Measurements from ENCODE around the gene CERK.

Gene CERK

DNA sequence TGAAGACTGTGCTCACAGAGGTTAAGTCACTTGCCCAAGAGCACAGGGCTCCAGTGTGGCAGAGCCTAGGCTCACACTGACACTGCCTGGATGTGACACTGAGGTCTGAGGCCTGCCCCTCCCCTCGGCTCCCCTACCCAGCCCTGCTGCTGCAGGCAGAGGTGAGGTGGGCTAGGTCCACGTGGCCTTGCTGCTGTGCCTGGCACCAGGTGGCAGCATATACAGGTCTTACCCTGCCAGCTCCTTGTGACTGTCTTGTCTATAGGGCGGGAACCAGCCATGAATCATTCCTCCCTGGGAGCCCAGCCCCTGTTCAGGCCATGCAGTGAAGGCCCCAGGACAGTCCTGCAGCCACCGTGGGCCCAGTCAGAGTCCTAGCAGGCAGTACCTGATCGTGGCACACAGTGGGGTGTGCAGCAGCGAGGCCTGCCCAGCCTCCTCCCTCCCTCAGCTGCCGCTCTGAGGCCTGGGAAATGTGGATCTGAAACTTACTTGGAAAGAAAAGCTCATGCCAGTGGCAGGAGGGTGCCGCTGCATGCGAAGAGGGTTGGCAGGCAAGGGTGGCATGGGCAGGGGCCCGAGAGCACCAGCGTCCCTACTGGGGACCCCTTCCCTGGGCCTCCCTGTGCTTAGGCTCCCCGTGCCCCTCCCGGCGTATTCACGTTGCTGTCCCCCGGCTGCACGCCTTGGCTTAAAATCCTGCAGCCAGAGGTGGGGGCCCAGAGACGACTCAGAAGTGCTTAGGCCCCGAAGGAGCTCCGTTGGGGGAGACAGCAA is 1.2 kb upstream of the CERK start:
- H3K27ac ChIP-seq (replicated peaks) = no peak overlapping the region
- H3K27me3 ChIP-seq (ENCODE audit: insufficient read depth, poor library complexity, severe bottlenecking) = no peaks in the 10 kb centered on the region
- TF ChIP-seq POLR2AphosphoS5 (IDR thresholded peaks at IDR 0.05; ENCODE audit: low read depth) = no peak
- TF ChIP-seq, protein P1, sequence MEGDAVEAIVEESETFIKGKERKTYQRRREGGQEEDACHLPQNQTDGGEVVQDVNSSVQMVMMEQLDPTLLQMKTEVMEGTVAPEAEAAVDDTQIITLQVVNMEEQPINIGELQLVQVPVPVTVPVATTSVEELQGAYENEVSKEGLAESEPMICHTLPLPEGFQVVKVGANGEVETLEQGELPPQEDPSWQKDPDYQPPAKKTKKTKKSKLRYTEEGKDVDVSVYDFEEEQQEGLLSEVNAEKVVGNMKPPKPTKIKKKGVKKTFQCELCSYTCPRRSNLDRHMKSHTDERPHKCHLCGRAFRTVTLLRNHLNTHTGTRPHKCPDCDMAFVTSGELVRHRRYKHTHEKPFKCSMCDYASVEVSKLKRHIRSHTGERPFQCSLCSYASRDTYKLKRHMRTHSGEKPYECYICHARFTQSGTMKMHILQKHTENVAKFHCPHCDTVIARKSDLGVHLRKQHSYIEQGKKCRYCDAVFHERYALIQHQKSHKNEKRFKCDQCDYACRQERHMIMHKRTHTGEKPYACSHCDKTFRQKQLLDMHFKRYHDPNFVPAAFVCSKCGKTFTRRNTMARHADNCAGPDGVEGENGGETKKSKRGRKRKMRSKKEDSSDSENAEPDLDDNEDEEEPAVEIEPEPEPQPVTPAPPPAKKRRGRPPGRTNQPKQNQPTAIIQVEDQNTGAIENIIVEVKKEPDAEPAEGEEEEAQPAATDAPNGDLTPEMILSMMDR (IDR thresholded peaks at IDR 0.05; ENCODE audit: insufficient read depth, low read length) = peak; percentile 3
- H3K4me3 ChIP-seq (replicated peaks; ENCODE audit: insufficient read depth, low read length) = peak overlapping the region; percentile 73; the same call in 1 of the 2 replicates
- DNase-seq (ENCODE audit: low read depth in 1 of 2, low spot score in 1 of 2) = peak; percentile 63 to 64

DNA sequence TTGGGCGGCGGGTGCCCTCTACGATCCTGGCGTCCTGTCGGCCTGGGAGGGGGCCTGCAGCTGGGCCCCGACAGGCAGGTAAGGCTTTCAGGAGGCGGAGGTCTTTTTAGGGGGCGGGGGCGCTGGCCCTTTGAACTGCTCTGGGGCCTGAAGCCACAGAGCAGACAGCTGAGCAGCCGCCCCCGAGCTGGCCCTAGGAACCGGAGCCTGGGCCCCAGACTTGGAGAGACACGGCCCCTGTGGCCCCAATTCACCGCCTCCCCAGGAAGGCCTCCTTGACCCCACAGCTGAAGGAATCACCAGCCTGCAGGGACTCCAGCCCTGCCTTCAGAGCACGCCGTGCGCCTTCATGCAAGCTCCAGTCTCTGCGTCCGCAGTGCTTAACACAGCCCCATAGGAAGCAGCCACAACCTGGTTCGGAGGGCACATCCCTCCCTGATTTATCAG is 618 bp upstream of the CERK start:
- Histone ChIP-seq H3K4me3 (replicated peaks; ENCODE audit: insufficient read depth, low read length) (peak overlapping the region; percentile 73), H3K27ac (replicated peaks) (peak overlapping the region; percentile 52), H3K27me3 (ENCODE audit: insufficient read depth, poor library complexity, severe bottlenecking) (no peaks in the 10 kb centered on the region)
- DNase-seq (ENCODE audit: low read depth in 1 of 2, low spot score in 1 of 2) = no peak
- TF ChIP-seq, protein P2, sequence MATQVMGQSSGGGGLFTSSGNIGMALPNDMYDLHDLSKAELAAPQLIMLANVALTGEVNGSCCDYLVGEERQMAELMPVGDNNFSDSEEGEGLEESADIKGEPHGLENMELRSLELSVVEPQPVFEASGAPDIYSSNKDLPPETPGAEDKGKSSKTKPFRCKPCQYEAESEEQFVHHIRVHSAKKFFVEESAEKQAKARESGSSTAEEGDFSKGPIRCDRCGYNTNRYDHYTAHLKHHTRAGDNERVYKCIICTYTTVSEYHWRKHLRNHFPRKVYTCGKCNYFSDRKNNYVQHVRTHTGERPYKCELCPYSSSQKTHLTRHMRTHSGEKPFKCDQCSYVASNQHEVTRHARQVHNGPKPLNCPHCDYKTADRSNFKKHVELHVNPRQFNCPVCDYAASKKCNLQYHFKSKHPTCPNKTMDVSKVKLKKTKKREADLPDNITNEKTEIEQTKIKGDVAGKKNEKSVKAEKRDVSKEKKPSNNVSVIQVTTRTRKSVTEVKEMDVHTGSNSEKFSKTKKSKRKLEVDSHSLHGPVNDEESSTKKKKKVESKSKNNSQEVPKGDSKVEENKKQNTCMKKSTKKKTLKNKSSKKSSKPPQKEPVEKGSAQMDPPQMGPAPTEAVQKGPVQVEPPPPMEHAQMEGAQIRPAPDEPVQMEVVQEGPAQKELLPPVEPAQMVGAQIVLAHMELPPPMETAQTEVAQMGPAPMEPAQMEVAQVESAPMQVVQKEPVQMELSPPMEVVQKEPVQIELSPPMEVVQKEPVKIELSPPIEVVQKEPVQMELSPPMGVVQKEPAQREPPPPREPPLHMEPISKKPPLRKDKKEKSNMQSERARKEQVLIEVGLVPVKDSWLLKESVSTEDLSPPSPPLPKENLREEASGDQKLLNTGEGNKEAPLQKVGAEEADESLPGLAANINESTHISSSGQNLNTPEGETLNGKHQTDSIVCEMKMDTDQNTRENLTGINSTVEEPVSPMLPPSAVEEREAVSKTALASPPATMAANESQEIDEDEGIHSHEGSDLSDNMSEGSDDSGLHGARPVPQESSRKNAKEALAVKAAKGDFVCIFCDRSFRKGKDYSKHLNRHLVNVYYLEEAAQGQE (IDR thresholded peaks at IDR 0.05; ENCODE audit: insufficient replicate concordance, low read depth) = no peak

DNA sequence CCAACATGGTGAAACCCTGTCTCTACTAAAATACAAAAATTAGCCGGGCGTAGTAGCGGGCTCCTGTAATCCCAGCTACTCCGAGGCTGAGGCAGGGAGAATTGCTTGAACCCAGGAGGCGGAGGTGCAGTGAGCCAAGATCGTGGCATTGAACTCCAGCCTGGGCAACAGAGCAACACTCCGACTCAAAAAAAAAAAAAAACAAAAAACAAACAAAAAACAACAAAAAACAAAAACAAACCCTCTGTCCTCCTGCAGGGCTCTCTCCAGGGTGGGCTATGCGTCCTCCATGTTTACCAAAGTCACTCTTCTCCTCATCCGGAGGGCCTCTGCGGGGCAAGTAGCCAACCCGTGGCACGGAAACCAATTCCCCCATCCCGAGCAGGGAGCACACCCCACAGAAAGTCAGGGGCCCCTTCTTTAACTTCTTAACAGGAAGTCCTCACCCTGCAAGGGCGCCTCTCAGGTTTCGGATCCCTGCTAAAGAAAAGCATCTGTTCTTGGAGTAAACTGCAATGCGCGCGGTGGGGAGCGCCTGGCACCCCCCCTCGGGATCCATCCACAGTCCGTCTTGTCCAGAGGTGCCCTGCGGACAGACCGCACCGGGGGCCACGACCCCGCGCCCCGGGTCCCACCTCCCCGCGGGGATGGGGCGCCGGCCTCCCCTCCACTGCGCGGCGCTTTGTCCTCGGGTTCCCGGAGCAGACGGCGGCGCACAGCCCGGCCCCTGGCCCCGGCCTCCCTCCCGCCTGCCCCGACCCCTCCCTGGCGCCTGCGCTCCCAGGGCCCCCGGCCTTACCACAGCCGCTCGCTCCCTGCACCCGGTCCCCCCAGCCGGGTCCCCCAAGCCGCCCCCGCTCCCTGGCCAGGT is 712 bp downstream of the CERK start:
- DNase-seq (ENCODE audit: low read depth in 1 of 2, low spot score in 1 of 2) = peak in 1 of 2 experiments; percentile 68
- 0 out of 2 replicates have a peak, but pooled peaks have one; percentile 15 for TF ChIP-seq GABPA (IDR thresholded peaks at IDR 0.05; ENCODE audit: low read depth)
- TF ChIP-seq POLR2AphosphoS5 (IDR thresholded peaks at IDR 0.05; ENCODE audit: low read depth) = no peak
- peak; percentile 52; the same call in 1 of the 2 replicates for TF ChIP-seq SPI1 (IDR thresholded peaks at IDR 0.05; ENCODE audit: borderline replicate concordance, low read depth)
- Histone ChIP-seq H3K27ac (replicated peaks) (peak overlapping the region; percentile 71), H3K4me3 (replicated peaks; ENCODE audit: insufficient read depth, low read length) (peak overlapping the region; percentile 73), H3K27me3 (ENCODE audit: insufficient read depth, poor library complexity, severe bottlenecking) (no peaks in the 10 kb centered on the region)

DNA sequence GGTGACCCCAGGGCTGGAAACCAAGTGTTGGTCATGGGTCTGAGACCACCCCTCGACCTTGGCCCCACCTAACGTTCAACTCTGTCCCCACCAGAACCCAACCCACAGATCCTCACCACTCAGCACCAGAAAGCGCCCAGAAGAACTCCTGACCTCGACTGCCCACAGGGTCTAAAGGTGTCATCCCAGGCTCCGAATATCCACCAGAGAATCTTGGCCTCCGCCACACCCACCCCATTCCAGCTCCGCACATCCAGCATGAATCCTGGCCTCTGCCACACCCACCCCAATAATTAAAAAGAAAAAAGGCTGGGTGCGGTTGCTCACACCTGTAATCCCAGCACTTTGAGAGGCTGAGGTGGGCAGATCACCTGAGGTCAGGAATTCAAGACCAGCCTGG is 1.3 kb downstream of the CERK start:
- no peak for DNase-seq (ENCODE audit: low read depth in 1 of 2, low spot score in 1 of 2)
- Histone ChIP-seq H3K27ac (replicated peaks) (peak overlapping the region; percentile 71; the same call in 1 of the 2 replicates), H3K27me3 (ENCODE audit: insufficient read depth, poor library complexity, severe bottlenecking) (no peaks in the 10 kb centered on the region), H3K4me3 (replicated peaks; ENCODE audit: insufficient read depth, low read length) (peak overlapping the region; percentile 73)
- TF ChIP-seq, protein P2 (IDR thresholded peaks at IDR 0.05; ENCODE audit: insufficient replicate concordance, low read depth) = no peak
- TF ChIP-seq, protein P1 (IDR thresholded peaks at IDR 0.05; ENCODE audit: insufficient read depth, low read length) = no peak
- TF ChIP-seq GABPA (IDR thresholded peaks at IDR 0.05; ENCODE audit: low read depth) (no peak), SPI1 (IDR thresholded peaks at IDR 0.05; ENCODE audit: borderline replicate concordance, low read depth) (no peak), POLR2AphosphoS5 (IDR thresholded peaks at IDR 0.05; ENCODE audit: low read depth) (no peak)

Measured in HL-60 (cell line).